Adrenal gland (tissue), 5 donors: ENCODE measurements around the gene NBPF14.
"Not testable (repeated sequence)": the region's sequence is repeated elsewhere in the genome, so short reads cannot be mapped to it uniquely, and the experiment has no call there.

ENCODE experiments used
- POLR2A ChIP-seq, 2 donors: fragments of 450-650 bp; IDR thresholded peaks; one replicate each; pipeline ENCODE4 v1.6.1; 2017; ENCODE audit warnings: antibody characterized with exemption in 2 of 2, mild to moderate bottlenecking in 2 of 2, moderate library complexity in 1 of 2
- TF ChIP-seq, protein P1 (sequence below), 6 experiments: fragments of 450-650 bp in 4 of 6; fragments of 200-600 bp in 2 of 6; sonication (generic) in 1 of 6; IDR thresholded peaks; 1 replicate in 5 of 6; 2 replicates in 1 of 6; pipeline versions ENCODE4 v1.5.1 to v1.8.0; 2016 to 2021; ENCODE audit warnings: antibody characterized with exemption in 6 of 6, mild to moderate bottlenecking in 2 of 6, moderate library complexity in 1 of 6
- donor health status: DM: no; HTN: no; CAD: no.

DNA sequence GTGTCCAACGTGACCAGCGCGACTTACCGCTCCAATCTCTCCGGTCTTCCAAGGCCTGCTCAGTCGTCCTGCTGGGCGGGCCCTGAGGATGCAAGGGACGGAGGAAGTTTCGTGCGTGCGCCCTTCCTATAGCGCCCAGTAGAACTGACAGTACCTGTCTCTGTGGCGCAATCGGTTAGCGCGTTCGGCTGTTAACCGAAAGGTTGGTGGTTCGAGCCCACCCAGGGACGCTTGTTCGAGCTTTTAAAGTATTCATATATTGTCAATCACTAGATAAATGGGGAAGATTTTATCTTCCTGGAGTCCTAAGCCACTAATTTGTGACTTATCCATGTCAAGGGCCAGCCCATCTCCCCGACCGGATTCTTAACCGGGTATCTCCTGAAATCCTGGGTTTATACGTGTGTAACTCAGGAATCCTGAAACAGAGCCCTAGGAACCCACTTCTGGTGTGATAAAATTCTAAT is 66.7 kb downstream of the NBPF14 start:
- TF ChIP-seq, protein P1, sequence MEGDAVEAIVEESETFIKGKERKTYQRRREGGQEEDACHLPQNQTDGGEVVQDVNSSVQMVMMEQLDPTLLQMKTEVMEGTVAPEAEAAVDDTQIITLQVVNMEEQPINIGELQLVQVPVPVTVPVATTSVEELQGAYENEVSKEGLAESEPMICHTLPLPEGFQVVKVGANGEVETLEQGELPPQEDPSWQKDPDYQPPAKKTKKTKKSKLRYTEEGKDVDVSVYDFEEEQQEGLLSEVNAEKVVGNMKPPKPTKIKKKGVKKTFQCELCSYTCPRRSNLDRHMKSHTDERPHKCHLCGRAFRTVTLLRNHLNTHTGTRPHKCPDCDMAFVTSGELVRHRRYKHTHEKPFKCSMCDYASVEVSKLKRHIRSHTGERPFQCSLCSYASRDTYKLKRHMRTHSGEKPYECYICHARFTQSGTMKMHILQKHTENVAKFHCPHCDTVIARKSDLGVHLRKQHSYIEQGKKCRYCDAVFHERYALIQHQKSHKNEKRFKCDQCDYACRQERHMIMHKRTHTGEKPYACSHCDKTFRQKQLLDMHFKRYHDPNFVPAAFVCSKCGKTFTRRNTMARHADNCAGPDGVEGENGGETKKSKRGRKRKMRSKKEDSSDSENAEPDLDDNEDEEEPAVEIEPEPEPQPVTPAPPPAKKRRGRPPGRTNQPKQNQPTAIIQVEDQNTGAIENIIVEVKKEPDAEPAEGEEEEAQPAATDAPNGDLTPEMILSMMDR (IDR thresholded peaks at IDR 0.05) = not testable (repeated sequence)
- TF ChIP-seq POLR2A (IDR thresholded peaks at IDR 0.05) = not testable (repeated sequence)
